ENCODE results near the gene CDC25B.
A peak's percentile ranks its signal among the peaks of the same experiment; 100 is the strongest.

Gene CDC25B

GRCh38 chr20:3811467-3812258, 15.6 kb downstream of the CDC25B start (continued):
- peak; percentile 71; the same call in 1 of the 2 replicates for TF ChIP-seq ZSCAN5A (tag by site-specific recombination; IDR thresholded peaks at IDR 0.05)
- TF ChIP-seq KLF16 (tag by site-specific recombination; IDR thresholded peaks at IDR 0.05): no peak
- TF ChIP-seq ZNF335 (tag by site-specific recombination; conservative IDR thresholded peaks at IDR 0.05): peak; percentile 92
- TF ChIP-seq ZNF785 (tag by site-specific recombination; IDR thresholded peaks at IDR 0.05): no peak; the same call in 1 of the 2 replicates
- TF ChIP-seq ZNF341 (tag by site-specific recombination; IDR thresholded peaks at IDR 0.05; ENCODE audit: low read depth): peak; percentile 47; the same call in 1 of the 2 replicates
- no peak for TF ChIP-seq ZNF510 (tag by site-specific recombination; IDR thresholded peaks at IDR 0.05; ENCODE audit: insufficient replicate concordance)
- no peak for TF ChIP-seq ZNF48 (tag by site-specific recombination; IDR thresholded peaks at IDR 0.05)
- TF ChIP-seq ZNF670 (tag by site-specific recombination; IDR thresholded peaks at IDR 0.05; ENCODE audit: low read depth): no peak
- TF ChIP-seq ZNF221 (tag by site-specific recombination; IDR thresholded peaks at IDR 0.05; ENCODE audit: borderline replicate concordance): no peak
- no peak for TF ChIP-seq YY2 (tag by site-specific recombination; IDR thresholded peaks at IDR 0.05)
- TF ChIP-seq ZNF37A (tag by site-specific recombination; IDR thresholded peaks at IDR 0.05): no peak
- no peak for TF ChIP-seq TSHZ1 (tag by site-specific recombination; IDR thresholded peaks at IDR 0.05; ENCODE audit: borderline replicate concordance)
- peak; percentile 99 for TF ChIP-seq ZBTB48 (tag by site-specific recombination; IDR thresholded peaks at IDR 0.05)
- TF ChIP-seq ZNF449 (tag by site-specific recombination; IDR thresholded peaks at IDR 0.05): no peak
- TF ChIP-seq MEIS1 (CRISPR knock-in tag; IDR thresholded peaks at IDR 0.05; ENCODE audit: borderline replicate concordance): no peak
- TF ChIP-seq ZSCAN18 (tag by site-specific recombination; IDR thresholded peaks at IDR 0.05): no peak
- TF ChIP-seq ZNF513 (tag by site-specific recombination; IDR thresholded peaks at IDR 0.05): peak; percentile 60
- TF ChIP-seq BCL6B (tag by site-specific recombination; IDR thresholded peaks at IDR 0.05): no peak
- TF ChIP-seq SETDB1 (IDR thresholded peaks at IDR 0.05; ENCODE audit: insufficient read length, low read length): no peak
- TF ChIP-seq ZNF654 (tag by site-specific recombination; IDR thresholded peaks at IDR 0.05; ENCODE audit: low read depth): peak; percentile 5; the same call in 1 of the 2 replicates
- peak; percentile 69; the same call in 1 of the 2 replicates for TF ChIP-seq KLF9 (tag by site-specific recombination; IDR thresholded peaks at IDR 0.05; ENCODE audit: low read depth)
- no peak for TF ChIP-seq YY1 (tag by site-specific recombination; IDR thresholded peaks at IDR 0.05)
- no peak; the same call in 1 of the 2 replicates for TF ChIP-seq ZNF660 (tag by site-specific recombination; IDR thresholded peaks at IDR 0.05)
- peak; percentile 77; the same call in 1 of the 2 replicates for TF ChIP-seq ZBTB7A (tag by site-specific recombination; IDR thresholded peaks at IDR 0.05; ENCODE audit: low read depth)
- no peak for TF ChIP-seq PRDM6 (tag by site-specific recombination; IDR thresholded peaks at IDR 0.05)
- no peak for TF ChIP-seq ZNF624 (tag by site-specific recombination; IDR thresholded peaks at IDR 0.05)
- TF ChIP-seq ZNF677 (tag by site-specific recombination; IDR thresholded peaks at IDR 0.05): no peak

Data from HEK293 (cell line).